MCF 10A (cell line): ENCODE results near the gene TMEM121. TPM values are rescaled to one million over a fixed set of nuclear protein-coding genes. Genes with fewer than 3 reads are reported as not detected.

Experiments used
- BruUV-seq: library from RNA; stranded (reverse); fragments of 400-500 nt; replicated peaks from 2 replicates; lab custom pipeline; 2021; lab: Mats Ljungman, UMichigan
- CTCF ChIA-PET: fragments of 300-600 bp; sonication (Branson Sonifier 250); formaldehyde crosslinking; extraction: SDS; loops from one replicate; lab custom pipeline; 2021; ENCODE audit warnings: antibody characterized with exemption, inconsistent platforms; lab: Yijun Ruan, JAX
- POLR2A ChIA-PET: fragments of 300-600, 350-650 bp; sonication (Branson Sonifier 250); formaldehyde crosslinking; extraction: SDS; loops from one replicate; lab custom pipeline; 2020; ENCODE audit warnings: antibody characterized with exemption, inconsistent platforms; lab: Yijun Ruan, JAX
- DNase-seq: peaks from one replicate; pipeline ENCODE4 v3.0.0-alpha.2; 2018; ENCODE audit not compliant: unreplicated experiment
- H3K27ac Mint-ChIP-seq: one replicate; pipeline ENCODE4 v1.8.0; 2022; ENCODE audit warnings: mild to moderate bottlenecking, low read depth, mixed read lengths; ENCODE audit not compliant: unreplicated experiment
- H3K27me3 Mint-ChIP-seq: one replicate; pipeline ENCODE4 v1.8.0; 2022; ENCODE audit warnings: mixed read lengths; ENCODE audit not compliant: insufficient read depth, unreplicated experiment
- H3K36me3 Mint-ChIP-seq: one replicate; pipeline ENCODE4 v1.8.0; 2022; ENCODE audit warnings: mild to moderate bottlenecking, moderate library complexity, mixed read lengths; ENCODE audit not compliant: insufficient read depth, unreplicated experiment
- H3K4me1 Mint-ChIP-seq: one replicate; pipeline ENCODE4 v1.8.0; 2022; ENCODE audit warnings: mixed read lengths; ENCODE audit not compliant: insufficient read depth, unreplicated experiment
- H3K4me3 Mint-ChIP-seq: one replicate; pipeline ENCODE4 v1.8.0; 2022; ENCODE audit warnings: mild to moderate bottlenecking, moderate library complexity, mixed read lengths; ENCODE audit not compliant: unreplicated experiment
- H3K9me3 Mint-ChIP-seq: one replicate; pipeline ENCODE4 v1.8.0; 2022; ENCODE audit warnings: mixed read lengths; ENCODE audit not compliant: unreplicated experiment
- CTCF ChIP-seq: fragments of 200-600 bp; IDR thresholded peaks from one replicate; pipeline ENCODE4 v1.8.0; 2022; ENCODE audit warnings: antibody characterized with exemption, mild to moderate bottlenecking; ENCODE audit not compliant: unreplicated experiment
- intact Hi-C: fragments of 100-400 bp; cut with micrococcal nuclease; formaldehyde crosslinking; loops from 2 replicates; pipeline ENCODE4 v1.14.1; 2022
- total RNA-seq: library from RNA; stranded (reverse); gene quantifications from 2 replicates; pipeline ENCODE4 v1.2.3, GENCODE V29; 2022

TMEM121 gene
- total RNA-seq, 1 experiment from 2014 or later, result 0.68 TPM

- Mint-ChIP-seq H3K27me3 (peaks cover 24% of the 10 kb centered on the region), H3K36me3 (no peaks in the 10 kb centered on the region), H3K27ac (no peak overlapping the region), H3K4me1 (no peaks in the 10 kb centered on the region), H3K4me3 (no peak overlapping the region), H3K9me3 (no peaks in the 10 kb centered on the region)
- CTCF ChIA-PET, result interaction anchor here (0.5 to 1.9 kb wide), 7 partner anchors 9 to 1398 kb away, joined by 3 to 8 read pairs (median 4); no protein-coding TSS in a partner anchor
- no peak for DNase-seq
- BruUV-seq, result no TSS peak
- POLR2A ChIA-PET, result no interaction called here
- intact Hi-C loops, result loop anchor here (2.0 to 5.0 kb wide), 2 partner anchors 39 to 157 kb away; partner anchors contain the start of gene TEDC1
- TF ChIP-seq CTCF, result no peak
These were observed 3.3 kb downstream of the TMEM121 start for GRCh38 chr14:105529569-105530284.

DNA sequence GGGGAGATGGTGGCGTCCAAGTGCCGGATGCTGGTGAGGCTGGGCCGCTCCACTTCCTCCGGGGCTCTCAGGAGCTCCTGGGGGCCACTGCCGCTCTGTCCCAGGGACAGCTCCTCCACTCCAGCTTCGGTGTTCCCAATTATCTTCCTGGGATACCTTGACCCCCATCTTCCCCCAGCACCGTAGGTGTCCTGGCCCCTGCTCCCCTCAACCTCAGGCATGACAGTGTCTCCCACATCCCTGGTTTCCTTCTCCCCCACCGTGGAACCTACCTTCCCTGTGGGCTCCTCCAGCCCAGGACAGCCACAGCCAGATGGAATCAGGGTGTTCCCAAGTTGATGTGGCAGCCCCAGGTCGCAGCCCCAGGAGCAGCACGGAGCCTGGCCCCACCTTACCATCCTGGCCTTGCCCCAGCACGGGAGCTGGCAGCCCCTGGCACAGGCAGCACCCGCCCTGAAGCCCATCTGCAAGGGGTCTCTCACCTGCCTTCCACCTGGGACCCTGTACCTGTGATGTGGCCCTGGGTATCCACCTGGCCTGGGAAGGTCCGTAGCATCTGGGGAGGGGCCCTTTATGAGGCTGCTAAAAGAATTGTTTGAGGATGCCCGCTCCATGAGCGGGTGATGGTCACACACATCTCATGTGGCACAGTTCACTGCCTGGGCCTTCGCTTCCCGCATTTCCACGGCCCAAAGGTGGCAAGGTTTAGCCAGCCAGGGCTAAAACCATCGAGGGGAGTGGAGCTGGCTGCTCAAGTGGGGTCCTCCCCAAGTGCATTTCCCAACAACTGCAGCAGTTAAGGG, 4.1 kb downstream of the TMEM121 start:
- no peak for DNase-seq
- TF ChIP-seq CTCF, result no peak
- no peaks in the 10 kb centered on the region for H3K4me1 Mint-ChIP-seq
- no TSS peak for BruUV-seq
- H3K27me3 Mint-ChIP-seq, result peaks cover 24% of the 10 kb centered on the region
- CTCF ChIA-PET, result interaction anchor here (0.5 to 1.9 kb wide), 5 partner anchors 8 to 503 kb away, joined by 3 to 4 read pairs (median 3); no protein-coding TSS in a partner anchor
- intact Hi-C loops, result no loop called here
- no peaks in the 10 kb centered on the region for H3K9me3 Mint-ChIP-seq
- H3K27ac Mint-ChIP-seq, result no peak overlapping the region
- no peak overlapping the region for H3K4me3 Mint-ChIP-seq
- H3K36me3 Mint-ChIP-seq, result no peaks in the 10 kb centered on the region
- POLR2A ChIA-PET, result interaction anchor here (0.7 kb wide), 1 partner anchor 9 kb away, joined by 3 read pairs; no protein-coding TSS in a partner anchor

DNA sequence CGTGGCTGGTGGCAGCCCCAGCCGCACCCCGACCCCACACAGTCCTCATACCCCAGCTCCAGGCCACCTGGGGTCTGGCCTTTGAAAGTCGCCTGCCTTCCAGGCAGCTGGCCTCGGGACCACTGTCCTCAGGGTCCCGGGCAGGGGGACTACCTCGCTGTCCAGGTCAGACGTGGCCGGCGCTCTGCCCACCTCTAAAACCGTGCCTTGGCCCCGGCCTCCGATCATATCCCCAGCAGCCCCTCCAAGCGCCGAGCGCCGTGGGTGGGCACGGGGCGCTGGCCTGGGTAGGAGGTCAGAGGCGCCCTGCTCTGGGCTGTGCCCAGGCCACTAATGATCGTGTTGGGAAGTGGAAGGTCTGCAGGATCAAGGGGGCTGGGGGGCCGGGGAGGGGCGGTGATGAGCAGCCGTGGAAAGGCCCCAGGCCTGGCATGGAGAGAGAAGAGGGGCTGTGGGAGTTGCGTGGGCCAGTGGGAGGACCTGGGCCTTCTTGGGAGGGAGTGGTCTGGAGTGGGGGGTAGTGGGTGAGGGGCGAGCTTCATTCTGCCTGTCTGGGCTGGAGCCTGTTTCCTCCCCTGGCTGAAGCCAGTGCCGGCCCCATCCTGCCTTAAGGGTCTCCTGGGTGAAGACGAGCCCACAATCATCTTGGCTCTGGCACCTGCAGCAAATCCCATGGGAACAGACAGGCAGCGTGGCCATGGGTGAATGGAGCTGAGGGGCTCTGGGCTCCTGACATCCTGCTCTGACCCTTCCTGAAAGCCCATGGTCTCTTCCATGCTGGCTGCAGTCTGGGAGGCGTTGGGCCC, 4.9 kb downstream of the TMEM121 start:
- no peak overlapping the region for H3K4me3 Mint-ChIP-seq
- BruUV-seq, result no TSS peak
- ChIA-PET POLR2A (interaction anchor here (0.7 kb wide), 1 partner anchor 8 kb away, joined by 3 read pairs; no protein-coding TSS in a partner anchor), CTCF (interaction anchor here (0.7 kb wide), 1 partner anchor 88 kb away, joined by 3 read pairs; no protein-coding TSS in a partner anchor)
- H3K27me3 Mint-ChIP-seq, result peaks cover 27% of the 10 kb centered on the region
- H3K9me3 Mint-ChIP-seq, result no peaks in the 10 kb centered on the region
- intact Hi-C loops, result no loop called here
- no peaks in the 10 kb centered on the region for H3K36me3 Mint-ChIP-seq
- DNase-seq, result no peak
- no peaks in the 10 kb centered on the region for H3K4me1 Mint-ChIP-seq
- no peak for TF ChIP-seq CTCF
- no peak overlapping the region for H3K27ac Mint-ChIP-seq
